GM21825 (cell line): Measurements from ENCODE around the gene LRRC8B.
"Not testable (repeated sequence)": the region's sequence is repeated elsewhere in the genome, so short reads cannot be mapped to it uniquely, and the experiment has no call there.

Source experiments
- ATAC-seq: cut with Tn5 transposase; IDR thresholded peaks from one replicate; pipeline ENCODE4 v1.9.1; 2021; ENCODE audit warnings: mild to moderate bottlenecking, moderate library complexity; ENCODE audit not compliant: unreplicated experiment

LRRC8B gene

GRCh38 chr1:89629600-89629999 is 105.0 kb downstream of the LRRC8B start:
- not testable (repeated sequence) for ATAC-seq

- ATAC-seq: no peak
Observed at GRCh38 chr1:89630048-89630447, 105.4 kb downstream of the LRRC8B start.

- no peak for ATAC-seq
Observed at GRCh38 chr1:89631816-89632656, 107.4 kb downstream of the LRRC8B start.

GRCh38 chr1:89632657-89633247 is 108.1 kb downstream of the LRRC8B start, which contains the start of gene LRRC8C:
TSS of gene LRRC8C (plus strand) at chr1:89633120. CDS start at chr1:89686474, 53,354 bp downstream.
- ATAC-seq: peak; percentile 87

- peak; percentile 45 for ATAC-seq
Observed at GRCh38 chr1:89633248-89633799, 108.7 kb downstream of the LRRC8B start.

GRCh38 chr1:89633800-89634625 is 109.4 kb downstream of the LRRC8B start:
- no peak for ATAC-seq

- no peak for ATAC-seq
Observed at GRCh38 chr1:89635825-89636815, 111.5 kb downstream of the LRRC8B start.

GRCh38 chr1:89637496-89637895 is 112.9 kb downstream of the LRRC8B start:
- no peak for ATAC-seq

GRCh38 chr1:89640440-89640839 is 115.8 kb downstream of the LRRC8B start:
- ATAC-seq: no peak

GRCh38 chr1:89641781-89642180 is 117.2 kb downstream of the LRRC8B start:
- no peak for ATAC-seq

- ATAC-seq: no peak
Observed at GRCh38 chr1:89643577-89643976, 118.9 kb downstream of the LRRC8B start.

- ATAC-seq: no peak
Observed at GRCh38 chr1:89644119-89644814, 119.6 kb downstream of the LRRC8B start.

GRCh38 chr1:89646259-89646658 is 121.6 kb downstream of the LRRC8B start:
- no peak for ATAC-seq
